Measurements from ENCODE around the gene CPE.
A peak's percentile ranks its signal among the peaks of the same experiment; 100 is the strongest.

CPE gene

DNA sequence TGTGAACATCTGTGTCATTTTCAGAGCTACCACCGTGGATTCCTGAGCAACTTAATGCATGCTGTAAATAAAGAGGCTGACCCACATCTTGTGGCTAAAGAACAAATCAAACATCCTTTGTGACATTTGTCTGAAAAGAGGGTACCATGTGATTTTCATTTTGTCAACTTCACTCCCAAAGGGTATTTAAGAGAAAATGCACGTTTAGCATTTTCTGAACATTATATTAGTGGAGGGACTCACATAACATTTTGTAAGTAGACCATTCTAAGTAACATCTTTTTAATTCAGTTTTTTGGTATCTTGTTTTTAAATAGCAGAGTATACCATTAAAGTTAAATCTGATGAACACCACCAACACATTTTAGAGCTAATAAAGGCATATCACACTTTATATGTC, 17.0 kb upstream of the CPE start:
- Histone ChIP-seq H3K27ac (no peak overlapping the region), H3K9me3 (no peaks in the 10 kb centered on the region), H4K20me1 (no peaks in the 10 kb centered on the region), H3K27me3 (no peaks in the 10 kb centered on the region), H3K4me1 (no peaks in the 10 kb centered on the region), H3K36me3 (no peaks in the 10 kb centered on the region), H3K4me2 (no peak overlapping the region), H3K4me3 (no peak overlapping the region), H3K9ac (no peak overlapping the region)
- no peak for TF ChIP-seq Cebpa-rat (IDR thresholded peaks at IDR 0.05)

DNA sequence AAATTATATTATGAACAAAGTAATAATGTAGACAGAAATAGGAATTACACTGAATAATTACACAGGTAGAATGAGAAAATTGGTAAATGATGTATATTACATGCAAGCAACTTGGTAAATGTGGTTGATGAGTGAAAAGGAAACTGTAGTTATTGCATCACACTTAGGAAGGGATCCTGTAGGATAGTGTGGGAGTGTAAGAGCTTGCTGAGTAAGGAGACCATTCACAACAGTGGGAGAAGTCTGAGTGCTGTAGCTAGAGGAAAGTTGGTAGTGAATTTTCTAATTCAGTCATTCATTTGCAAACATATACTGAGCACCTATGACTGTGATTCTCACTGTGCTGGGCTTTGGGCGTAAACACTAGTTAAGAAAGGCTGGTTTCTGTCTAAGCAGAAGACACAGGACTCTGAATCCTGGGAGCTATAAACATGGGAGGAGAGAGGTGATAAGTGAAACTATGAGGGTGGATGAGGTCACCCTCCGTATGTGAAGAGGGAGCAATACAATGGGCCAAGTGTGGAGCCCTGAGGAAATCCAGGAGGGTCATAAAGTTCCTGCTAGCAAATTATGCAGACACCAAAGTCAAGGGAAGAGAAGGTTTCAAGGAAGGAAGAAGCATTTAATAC, 14.2 kb upstream of the CPE start:
- Histone ChIP-seq H3K9me3 (no peaks in the 10 kb centered on the region), H3K9ac (no peak overlapping the region), H4K20me1 (no peaks in the 10 kb centered on the region), H3K4me3 (no peak overlapping the region), H3K4me2 (no peak overlapping the region), H3K4me1 (no peaks in the 10 kb centered on the region), H3K27ac (no peak overlapping the region), H3K27me3 (no peaks in the 10 kb centered on the region), H3K36me3 (no peaks in the 10 kb centered on the region)
- TF ChIP-seq Cebpa-rat (IDR thresholded peaks at IDR 0.05) = no peak

DNA sequence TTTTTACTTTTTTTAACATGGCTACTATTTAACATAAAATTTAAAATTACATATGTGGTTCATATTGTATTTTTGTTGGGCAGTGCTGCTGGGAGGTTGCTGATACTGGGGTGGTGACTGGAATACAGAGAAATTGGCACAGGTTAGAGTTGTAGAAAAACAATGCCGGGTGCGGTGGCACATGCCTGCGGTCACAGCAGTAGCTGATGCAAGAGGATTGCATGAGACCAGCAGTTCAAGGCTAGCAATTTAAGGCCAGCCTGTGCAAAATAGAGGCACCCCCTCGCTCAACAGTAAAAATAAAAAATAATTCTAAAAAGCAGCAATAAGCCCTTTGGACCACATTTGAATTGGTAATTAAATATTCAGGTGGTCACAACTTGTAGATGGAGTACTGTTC, 11.8 kb upstream of the CPE start:
- Histone ChIP-seq H3K9me3 (no peaks in the 10 kb centered on the region), H3K27me3 (no peaks in the 10 kb centered on the region), H4K20me1 (no peaks in the 10 kb centered on the region), H3K9ac (no peak overlapping the region), H3K4me2 (no peak overlapping the region), H3K36me3 (no peaks in the 10 kb centered on the region), H3K27ac (no peak overlapping the region), H3K4me3 (no peak overlapping the region), H3K4me1 (no peaks in the 10 kb centered on the region)
- TF ChIP-seq Cebpa-rat (IDR thresholded peaks at IDR 0.05) = no peak

DNA sequence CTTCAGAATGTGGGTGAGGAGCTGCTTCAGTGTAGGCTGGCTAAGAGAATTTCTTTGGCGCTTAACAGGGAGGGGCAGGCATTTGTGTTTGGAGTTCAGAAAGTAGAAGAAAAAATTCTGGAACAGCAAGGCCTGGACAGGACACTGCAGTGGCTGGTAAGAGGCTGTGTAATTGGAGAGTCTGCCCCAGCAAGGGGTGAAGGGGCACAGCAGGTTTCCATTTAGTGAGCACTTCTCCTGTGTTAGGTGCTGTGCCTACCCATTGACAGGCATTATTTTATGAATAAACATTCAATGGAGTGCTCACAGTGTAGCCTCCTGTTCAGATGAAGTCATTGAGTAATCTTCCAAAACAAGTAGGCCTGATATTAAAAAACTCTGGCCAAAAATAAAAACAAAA, 10.7 kb upstream of the CPE start:
- no peak overlapping the region for H3K4me3 ChIP-seq
- no peaks in the 10 kb centered on the region for H3K9me3 ChIP-seq
- H3K4me2 ChIP-seq = no peak overlapping the region
- H3K27me3 ChIP-seq = no peaks in the 10 kb centered on the region
- H3K4me1 ChIP-seq = no peaks in the 10 kb centered on the region
- H4K20me1 ChIP-seq = no peaks in the 10 kb centered on the region
- no peaks in the 10 kb centered on the region for H3K36me3 ChIP-seq
- H3K27ac ChIP-seq = no peak overlapping the region
- TF ChIP-seq Cebpa-rat (IDR thresholded peaks at IDR 0.05) = no peak
- no peak overlapping the region for H3K9ac ChIP-seq

DNA sequence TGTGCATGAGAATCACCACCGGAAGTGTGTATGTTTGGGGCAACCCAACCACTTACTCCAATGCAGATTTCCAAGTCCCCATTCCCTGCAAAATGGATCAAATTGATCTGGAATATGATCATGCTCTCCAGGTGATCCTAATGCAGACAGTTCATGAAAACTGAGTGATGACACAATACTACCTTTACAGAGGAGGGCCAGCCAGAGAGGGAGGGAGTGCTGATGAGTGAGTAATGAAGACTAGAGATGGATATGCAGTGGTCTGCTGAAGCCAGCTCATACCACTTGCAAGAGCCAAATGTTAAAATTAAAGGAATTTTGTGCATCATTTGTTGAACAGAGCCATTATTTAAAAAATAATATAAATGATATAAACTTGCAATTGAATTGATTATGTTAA, 10.2 kb upstream of the CPE start:
- Histone ChIP-seq H3K9ac (no peak overlapping the region), H3K27ac (no peak overlapping the region), H3K27me3 (no peaks in the 10 kb centered on the region), H4K20me1 (no peaks in the 10 kb centered on the region), H3K36me3 (no peaks in the 10 kb centered on the region), H3K4me2 (no peak overlapping the region), H3K9me3 (no peaks in the 10 kb centered on the region), H3K4me3 (no peak overlapping the region), H3K4me1 (no peaks in the 10 kb centered on the region)
- no peak for TF ChIP-seq Cebpa-rat (IDR thresholded peaks at IDR 0.05)

DNA sequence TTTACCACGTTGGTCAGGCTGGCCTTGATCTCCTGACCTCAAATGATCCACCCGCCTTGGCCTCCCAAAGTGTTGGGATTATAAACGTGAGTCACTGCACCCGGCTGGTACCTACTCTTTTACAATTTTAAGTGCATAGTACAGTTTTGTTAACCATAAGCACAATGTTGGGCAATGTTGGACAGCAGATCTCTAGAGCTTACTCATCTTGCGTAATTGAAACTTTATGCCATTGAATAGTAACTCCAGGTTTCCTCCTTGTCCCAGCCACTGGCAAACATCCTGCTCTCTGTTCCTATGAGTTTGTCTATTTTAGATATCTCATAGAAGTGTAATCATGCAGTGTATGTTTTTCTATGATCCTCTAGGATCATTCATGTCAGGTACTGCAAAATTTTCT, 9.3 kb upstream of the CPE start:
- H4K20me1 ChIP-seq = no peaks in the 10 kb centered on the region
- TF ChIP-seq Cebpa-rat (IDR thresholded peaks at IDR 0.05) = no peak
- H3K4me1 ChIP-seq = no peaks in the 10 kb centered on the region
- no peak overlapping the region for H3K4me2 ChIP-seq
- H3K27ac ChIP-seq = no peak overlapping the region
- H3K36me3 ChIP-seq = no peaks in the 10 kb centered on the region
- no peak overlapping the region for H3K9ac ChIP-seq
- H3K9me3 ChIP-seq = no peaks in the 10 kb centered on the region
- no peaks in the 10 kb centered on the region for H3K27me3 ChIP-seq
- H3K4me3 ChIP-seq = no peak overlapping the region

DNA sequence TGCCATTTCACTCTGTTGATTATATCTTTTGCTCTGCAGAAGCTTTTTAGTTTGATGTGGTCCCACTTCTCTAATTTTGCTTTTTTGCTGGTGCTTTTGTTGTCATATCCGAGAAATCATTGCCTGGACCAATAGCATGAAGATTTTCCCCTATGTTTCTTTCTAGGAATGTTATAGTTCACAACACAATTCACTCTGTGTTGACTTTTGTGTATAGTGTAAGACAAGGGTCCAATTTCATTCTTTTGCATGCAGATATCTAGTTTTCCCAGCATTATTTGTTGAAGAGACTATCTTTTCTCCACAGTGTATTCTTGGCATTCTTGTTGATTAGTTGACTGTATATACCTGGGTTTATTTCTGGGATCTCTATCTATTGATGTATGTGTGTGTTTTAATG, 8.3 kb upstream of the CPE start:
- H3K9ac ChIP-seq = no peak overlapping the region
- H3K27ac ChIP-seq = no peak overlapping the region
- peaks cover 4% of the 10 kb centered on the region; the same call in 1 of the 2 replicates for H3K4me1 ChIP-seq
- no peaks in the 10 kb centered on the region for H4K20me1 ChIP-seq
- no peaks in the 10 kb centered on the region for H3K9me3 ChIP-seq
- H3K36me3 ChIP-seq = no peaks in the 10 kb centered on the region
- no peak overlapping the region for H3K4me3 ChIP-seq
- no peaks in the 10 kb centered on the region for H3K27me3 ChIP-seq
- no peak for TF ChIP-seq Cebpa-rat (IDR thresholded peaks at IDR 0.05)
- H3K4me2 ChIP-seq = no peak overlapping the region

DNA sequence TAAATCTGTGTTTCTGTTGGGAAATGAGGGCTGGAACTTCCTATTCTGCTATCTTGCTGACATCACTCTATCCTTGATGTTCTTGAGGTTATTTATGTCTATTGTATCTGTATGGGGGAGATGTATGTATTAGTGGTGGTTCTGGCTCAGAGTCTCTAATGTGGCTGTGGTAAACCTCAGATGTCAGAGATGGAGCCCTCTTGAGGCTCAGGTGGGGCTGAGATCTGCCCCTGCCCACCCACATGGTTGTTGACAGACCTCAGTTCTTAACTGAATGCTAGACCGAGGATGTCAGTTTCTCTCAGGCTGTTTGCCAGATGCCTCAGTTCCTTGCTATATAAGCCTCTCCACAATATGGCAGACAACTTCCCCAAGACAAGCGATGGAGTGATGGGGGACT, 3.3 kb upstream of the CPE start:
- H3K4me1 ChIP-seq = peaks cover 7% of the 10 kb centered on the region; the same call in 1 of the 2 replicates
- H3K9me3 ChIP-seq = peaks cover 11% of the 10 kb centered on the region
- H3K4me3 ChIP-seq = no peak overlapping the region
- H3K9ac ChIP-seq = no peak overlapping the region
- no peak overlapping the region for H3K27ac ChIP-seq
- no peaks in the 10 kb centered on the region for H3K36me3 ChIP-seq
- no peak for TF ChIP-seq Cebpa-rat (IDR thresholded peaks at IDR 0.05)
- no peaks in the 10 kb centered on the region for H4K20me1 ChIP-seq
- H3K4me2 ChIP-seq = peak overlapping the region; percentile 20
- no peaks in the 10 kb centered on the region for H3K27me3 ChIP-seq

DNA sequence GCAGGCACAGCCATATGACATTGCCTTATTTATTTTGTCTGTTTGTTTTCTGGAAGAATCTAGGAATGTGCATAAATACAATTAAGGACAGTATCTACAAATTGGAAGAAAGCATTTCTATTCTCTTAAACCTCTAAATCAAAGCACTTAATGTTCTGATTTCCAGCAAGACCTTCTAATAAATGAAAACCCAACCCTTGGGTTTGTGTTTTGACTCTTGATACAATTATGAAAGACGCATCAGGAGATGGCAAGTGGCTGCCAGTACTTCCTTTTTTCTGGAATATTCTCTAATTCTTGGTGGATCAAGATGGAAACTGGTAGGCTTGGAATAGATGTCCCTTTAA, 437 bp upstream of the CPE start:
- H3K9ac ChIP-seq = no peak overlapping the region
- no peaks in the 10 kb centered on the region for H3K36me3 ChIP-seq
- H3K4me3 ChIP-seq = no peak overlapping the region
- no peak for TF ChIP-seq Cebpa-rat (IDR thresholded peaks at IDR 0.05)
- no peak overlapping the region for H3K4me2 ChIP-seq
- no peak overlapping the region for H3K27ac ChIP-seq
- peaks cover 11% of the 10 kb centered on the region for H3K9me3 ChIP-seq
- no peaks in the 10 kb centered on the region for H3K27me3 ChIP-seq
- peaks cover 7% of the 10 kb centered on the region; the same call in 1 of the 2 replicates for H3K4me1 ChIP-seq
- H4K20me1 ChIP-seq = no peaks in the 10 kb centered on the region

DNA sequence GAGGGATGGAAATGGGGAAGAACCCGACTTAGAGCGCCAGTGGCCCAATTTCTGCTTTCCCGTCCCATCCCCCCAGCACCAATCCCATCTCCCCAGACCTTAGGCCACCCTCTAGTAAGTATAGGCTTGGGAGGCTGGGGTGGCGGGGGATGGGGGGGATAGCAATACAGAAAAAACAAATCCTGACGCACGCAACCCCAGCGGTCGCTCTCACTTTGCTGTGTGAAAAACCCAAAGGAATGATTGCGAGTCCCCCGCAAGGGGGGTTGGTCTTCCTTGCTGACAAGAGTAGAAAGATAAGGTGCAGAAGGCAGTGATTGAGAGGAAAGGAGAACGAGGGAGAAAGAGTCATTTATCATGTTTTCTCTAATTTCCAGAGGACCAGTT, 863 bp downstream of the CPE start:
- Histone ChIP-seq H4K20me1 (no peaks in the 10 kb centered on the region), H3K27ac (no peak overlapping the region), H3K4me1 (peaks cover 7% of the 10 kb centered on the region; the same call in 1 of the 2 replicates), H3K4me3 (no peak overlapping the region), H3K9ac (no peak overlapping the region), H3K4me2 (no peak overlapping the region), H3K27me3 (no peaks in the 10 kb centered on the region), H3K9me3 (peaks cover 11% of the 10 kb centered on the region), H3K36me3 (no peaks in the 10 kb centered on the region)
- TF ChIP-seq Cebpa-rat (IDR thresholded peaks at IDR 0.05) = no peak

DNA sequence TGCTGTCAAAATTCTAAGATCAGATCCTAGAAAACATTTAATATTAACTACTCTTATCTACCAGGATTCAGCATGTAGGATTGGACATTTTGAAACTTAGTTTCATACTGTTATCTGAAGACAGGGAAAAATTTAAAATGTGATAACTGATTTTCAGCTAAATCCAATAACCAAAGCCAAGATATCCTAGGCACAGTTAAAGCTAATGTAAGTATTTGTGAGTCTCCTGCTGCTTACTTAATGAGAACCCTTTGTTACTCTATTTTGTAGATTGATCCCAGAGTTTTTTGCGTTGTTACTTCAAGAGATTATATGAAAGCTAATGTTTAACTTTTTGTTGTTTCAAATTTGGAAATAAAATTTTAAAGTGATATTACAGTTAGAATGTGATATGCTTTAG, 2.0 kb downstream of the CPE start:
- Histone ChIP-seq H3K9ac (no peak overlapping the region), H3K27me3 (no peaks in the 10 kb centered on the region), H3K4me1 (peaks cover under 1% of the 10 kb centered on the region; the same call in 1 of the 2 replicates), H3K36me3 (no peaks in the 10 kb centered on the region), H3K9me3 (peaks cover 11% of the 10 kb centered on the region), H3K4me2 (no peak overlapping the region), H3K4me3 (no peak overlapping the region), H4K20me1 (no peaks in the 10 kb centered on the region), H3K27ac (no peak overlapping the region)
- TF ChIP-seq Cebpa-rat (IDR thresholded peaks at IDR 0.05) = no peak
